HFFc6 (cell line): ENCODE data around the gene SIDT2. TPM values are rescaled to one million over a fixed set of nuclear protein-coding genes. Genes with fewer than 3 reads are reported as not detected.
A peak's percentile ranks its signal among the peaks of the same experiment; 100 is the strongest.

Experiments used
- DNase-seq: peaks from one replicate; pipeline ENCODE4 v3.0.0-alpha.2; 2018
- H3K27ac Mint-ChIP-seq: 2 replicates; pipeline ENCODE4 v1.8.0; 2020; ENCODE audit warnings: mild to moderate bottlenecking, mixed read lengths
- H3K27me3 Mint-ChIP-seq: 2 replicates; pipeline ENCODE4 v1.8.0; 2021; ENCODE audit warnings: mild to moderate bottlenecking, moderate library complexity, mixed read lengths; ENCODE audit not compliant: insufficient read depth
- H3K36me3 Mint-ChIP-seq: 2 replicates; pipeline ENCODE4 v1.8.0; 2021; ENCODE audit warnings: low read depth, mixed read lengths
- H3K4me1 Mint-ChIP-seq: 2 replicates; pipeline ENCODE4 v1.8.0; 2020; ENCODE audit warnings: low read depth, mixed read lengths
- H3K4me3 Mint-ChIP-seq: 2 replicates; pipeline ENCODE4 v1.8.0; 2020; ENCODE audit warnings: mild to moderate bottlenecking, moderate library complexity, mixed read lengths
- H3K9me3 Mint-ChIP-seq: 2 replicates; pipeline ENCODE4 v1.8.0; 2020; ENCODE audit warnings: mild to moderate bottlenecking, mixed read lengths
- CTCF ChIP-seq: fragments of 200-600 bp; sonication (generic); IDR thresholded peaks from 2 replicates; pipeline ENCODE4 v1.5.0; 2021; ENCODE audit warnings: antibody characterized with exemption, mild to moderate bottlenecking
- total RNA-seq, 6 experiments: library from RNA; stranded (reverse); fragmentation: NEBNext Ultra II Directional; extraction: Animal tissue kit (Norgen Biotek cat#: 25700); gene quantifications; 2 replicates in 1 of 6; 3 replicates in 5 of 6; pipeline ENCODE4 v1.2.3, GENCODE V29; 2021

Gene SIDT2
- total RNA-seq, 6 experiments from 2014 or later = 33.9 to 53.9 (median 37.7) TPM

- no peak for DNase-seq
- peaks cover 3% of the 10 kb centered on the region for H3K4me1 Mint-ChIP-seq
- H3K36me3 Mint-ChIP-seq = peaks cover 14% of the 10 kb centered on the region
- no peaks in the 10 kb centered on the region for H3K9me3 Mint-ChIP-seq
- H3K4me3 Mint-ChIP-seq = no peak overlapping the region
- H3K27me3 Mint-ChIP-seq = peaks cover 8% of the 10 kb centered on the region; the same call in 1 of the 2 replicates
- H3K27ac Mint-ChIP-seq = no peak overlapping the region
- no peak for TF ChIP-seq CTCF
Measured at GRCh38 chr11:117192401-117192875, 13.9 kb downstream of the SIDT2 start.

- TF ChIP-seq CTCF = no peak
Measured at GRCh38 chr11:117193130-117194020, 14.8 kb downstream of the SIDT2 start.

GRCh38 chr11:117194267-117194666 lies 15.7 kb downstream of the SIDT2 start:
- H3K27me3 Mint-ChIP-seq = peaks cover 8% of the 10 kb centered on the region
- H3K4me1 Mint-ChIP-seq = peaks cover 18% of the 10 kb centered on the region
- H3K9me3 Mint-ChIP-seq = no peaks in the 10 kb centered on the region
- no peak for TF ChIP-seq CTCF
- peaks cover 14% of the 10 kb centered on the region for H3K36me3 Mint-ChIP-seq
- DNase-seq = no peak
- no peak overlapping the region for H3K4me3 Mint-ChIP-seq
- H3K27ac Mint-ChIP-seq = no peak overlapping the region

More at GRCh38 chr11:117193130-117194020, 14.8 kb downstream of the SIDT2 start:
- no peak overlapping the region for H3K4me3 Mint-ChIP-seq
- H3K27ac Mint-ChIP-seq = peak overlapping the region; percentile 29; the same call in 1 of the 2 replicates
- H3K36me3 Mint-ChIP-seq = peaks cover 14% of the 10 kb centered on the region
- H3K9me3 Mint-ChIP-seq = no peaks in the 10 kb centered on the region
- no peak for DNase-seq
- H3K4me1 Mint-ChIP-seq = peaks cover 12% of the 10 kb centered on the region
- peaks cover 8% of the 10 kb centered on the region; the same call in 1 of the 2 replicates for H3K27me3 Mint-ChIP-seq

DNA sequence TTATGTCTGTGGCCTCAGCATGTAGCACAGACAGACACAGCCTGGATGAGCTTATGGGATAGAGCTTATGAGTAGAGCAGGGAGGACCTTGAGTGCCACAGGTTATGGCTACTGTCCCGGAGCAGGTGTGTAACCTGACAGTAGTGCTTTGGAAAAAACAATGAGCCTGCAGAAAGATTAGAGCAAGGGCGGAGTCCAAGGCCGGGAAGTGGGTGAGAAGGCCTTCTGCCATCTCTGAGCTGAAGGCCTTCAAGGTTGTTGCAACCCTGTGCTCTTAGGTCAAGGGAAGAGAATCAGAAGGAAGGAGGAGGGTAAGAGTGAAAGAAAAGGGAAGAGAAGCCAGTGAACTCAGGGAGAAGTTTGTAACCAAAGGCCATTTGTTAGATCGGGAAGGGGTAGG lies 16.7 kb downstream of the SIDT2 start:
- H3K4me1 Mint-ChIP-seq = peaks cover 23% of the 10 kb centered on the region
- no peaks in the 10 kb centered on the region for H3K9me3 Mint-ChIP-seq
- no peak overlapping the region for H3K27ac Mint-ChIP-seq
- peaks cover 11% of the 10 kb centered on the region for H3K27me3 Mint-ChIP-seq
- peaks cover 19% of the 10 kb centered on the region for H3K36me3 Mint-ChIP-seq
- H3K4me3 Mint-ChIP-seq = no peak overlapping the region; the same call in 1 of the 2 replicates
- no peak for DNase-seq
- no peak for TF ChIP-seq CTCF

DNA sequence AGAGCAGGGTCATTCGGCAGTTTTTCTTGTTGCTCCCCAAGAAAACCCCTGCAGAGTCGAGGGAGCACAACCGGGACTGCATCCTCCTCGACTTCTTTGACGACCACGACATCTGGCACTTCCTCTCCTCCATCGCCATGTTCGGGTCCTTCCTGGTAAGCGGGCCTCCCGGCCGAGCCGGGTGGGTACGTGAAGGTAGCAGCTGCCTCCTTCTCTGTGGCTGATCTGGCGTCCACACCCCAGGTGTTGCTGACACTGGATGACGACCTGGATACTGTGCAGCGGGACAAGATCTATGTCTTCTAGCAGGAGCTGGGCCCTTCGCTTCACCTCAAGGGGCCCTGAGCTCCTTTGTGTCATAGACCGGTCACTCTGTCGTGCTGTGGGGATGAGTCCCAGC lies 17.2 kb downstream of the SIDT2 start:
- no peak overlapping the region for H3K4me3 Mint-ChIP-seq
- no peak for DNase-seq

More for the DNA sequence above, 17.2 kb downstream of the SIDT2 start:
- TF ChIP-seq CTCF = no peak
- no peak overlapping the region for H3K27ac Mint-ChIP-seq
- peaks cover 23% of the 10 kb centered on the region for H3K36me3 Mint-ChIP-seq
- H3K4me1 Mint-ChIP-seq = peaks cover 28% of the 10 kb centered on the region
- H3K27me3 Mint-ChIP-seq = peaks cover 11% of the 10 kb centered on the region
- no peaks in the 10 kb centered on the region for H3K9me3 Mint-ChIP-seq
